ENCODE data around the gene SPNS2. TPM values are rescaled to one million over a fixed set of nuclear protein-coding genes. Genes with fewer than 3 reads are reported as not detected.

SPNS2 gene
- total RNA-seq, 1 donor from 2014 or later, result 4.3 TPM

DNA sequence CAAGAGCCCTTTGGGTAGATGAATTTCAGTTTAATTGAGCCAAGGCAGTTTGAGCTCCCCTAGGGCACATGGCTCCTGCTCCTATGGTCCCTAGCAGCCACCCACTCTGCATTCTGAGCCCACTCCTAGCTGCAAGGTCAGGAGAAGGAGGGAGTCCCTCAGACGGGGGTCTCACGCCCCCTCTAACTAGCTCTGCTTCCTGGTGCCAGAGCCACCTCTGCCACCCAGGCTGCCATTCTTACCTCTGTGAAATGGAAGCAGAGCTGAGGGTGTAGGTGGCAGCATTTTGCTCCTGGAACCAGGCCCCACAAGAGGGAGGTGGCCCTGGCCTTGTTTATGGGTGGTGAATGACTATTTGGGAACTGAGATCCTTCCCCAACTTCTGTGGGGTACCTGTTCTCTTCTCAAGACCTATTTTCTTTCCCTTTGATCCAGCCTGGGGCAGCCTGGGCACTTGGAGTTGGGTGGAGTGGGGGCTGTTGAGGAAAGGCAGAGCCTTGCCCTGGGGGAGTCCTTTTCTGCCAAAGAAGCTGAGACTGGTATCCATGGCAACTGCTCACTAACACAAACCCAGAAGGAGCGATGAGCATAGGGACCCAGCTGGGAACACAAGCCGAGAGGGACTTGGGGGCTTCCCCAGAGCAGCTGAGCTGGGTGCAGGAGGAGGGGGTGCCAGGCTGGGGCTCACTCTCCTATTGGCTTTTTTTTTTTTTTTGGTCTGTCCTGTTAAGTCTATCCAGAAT is 4.8 kb downstream of the SPNS2 start:
- no peaks in the 10 kb centered on the region for H3K36me3 Mint-ChIP-seq (ENCODE audit: low read depth)
- DNase-seq (ENCODE audit: low read depth, low spot score), result no peak
- no peak overlapping the region for H3K27ac Mint-ChIP-seq (ENCODE audit: unreplicated experiment)
- H3K4me1 Mint-ChIP-seq, result peaks cover 4% of the 10 kb centered on the region
- H3K27me3 Mint-ChIP-seq (ENCODE audit: low read depth), result peaks cover 51% of the 10 kb centered on the region
- H3K4me3 Mint-ChIP-seq, result no peak overlapping the region
- TF ChIP-seq, protein P1, sequence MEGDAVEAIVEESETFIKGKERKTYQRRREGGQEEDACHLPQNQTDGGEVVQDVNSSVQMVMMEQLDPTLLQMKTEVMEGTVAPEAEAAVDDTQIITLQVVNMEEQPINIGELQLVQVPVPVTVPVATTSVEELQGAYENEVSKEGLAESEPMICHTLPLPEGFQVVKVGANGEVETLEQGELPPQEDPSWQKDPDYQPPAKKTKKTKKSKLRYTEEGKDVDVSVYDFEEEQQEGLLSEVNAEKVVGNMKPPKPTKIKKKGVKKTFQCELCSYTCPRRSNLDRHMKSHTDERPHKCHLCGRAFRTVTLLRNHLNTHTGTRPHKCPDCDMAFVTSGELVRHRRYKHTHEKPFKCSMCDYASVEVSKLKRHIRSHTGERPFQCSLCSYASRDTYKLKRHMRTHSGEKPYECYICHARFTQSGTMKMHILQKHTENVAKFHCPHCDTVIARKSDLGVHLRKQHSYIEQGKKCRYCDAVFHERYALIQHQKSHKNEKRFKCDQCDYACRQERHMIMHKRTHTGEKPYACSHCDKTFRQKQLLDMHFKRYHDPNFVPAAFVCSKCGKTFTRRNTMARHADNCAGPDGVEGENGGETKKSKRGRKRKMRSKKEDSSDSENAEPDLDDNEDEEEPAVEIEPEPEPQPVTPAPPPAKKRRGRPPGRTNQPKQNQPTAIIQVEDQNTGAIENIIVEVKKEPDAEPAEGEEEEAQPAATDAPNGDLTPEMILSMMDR (conservative IDR thresholded peaks at IDR 0.05), result no peak
- H3K9me3 Mint-ChIP-seq, result no peaks in the 10 kb centered on the region

DNA sequence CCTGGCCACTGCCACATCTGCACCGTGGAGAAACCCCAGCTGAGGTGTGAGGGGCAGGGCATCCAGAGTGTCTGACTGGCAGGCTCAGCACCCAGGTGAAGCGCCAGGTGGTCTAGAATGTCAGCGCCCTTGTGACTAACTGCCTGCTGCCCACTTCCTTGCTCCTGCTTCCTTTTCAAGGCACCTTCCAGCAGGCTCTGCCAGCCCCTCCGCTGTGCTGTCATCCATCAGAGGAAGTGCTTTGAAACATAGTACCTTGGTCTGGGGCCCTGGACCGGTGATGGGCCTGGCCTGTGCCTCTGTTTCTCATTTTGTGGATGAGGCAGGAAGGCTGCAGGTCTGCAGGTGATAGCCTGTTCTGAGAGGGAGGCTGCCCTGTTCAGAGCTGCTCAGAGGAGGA is 5.5 kb downstream of the SPNS2 start:
- Mint-ChIP-seq H3K27me3 (ENCODE audit: low read depth) (peaks cover 51% of the 10 kb centered on the region), H3K27ac (ENCODE audit: unreplicated experiment) (no peak overlapping the region), H3K4me1 (peaks cover 4% of the 10 kb centered on the region), H3K9me3 (no peaks in the 10 kb centered on the region), H3K36me3 (ENCODE audit: low read depth) (no peaks in the 10 kb centered on the region), H3K4me3 (no peak overlapping the region)
- no peak for DNase-seq (ENCODE audit: low read depth, low spot score)
- TF ChIP-seq, protein P1 (conservative IDR thresholded peaks at IDR 0.05), result no peak

DNA sequence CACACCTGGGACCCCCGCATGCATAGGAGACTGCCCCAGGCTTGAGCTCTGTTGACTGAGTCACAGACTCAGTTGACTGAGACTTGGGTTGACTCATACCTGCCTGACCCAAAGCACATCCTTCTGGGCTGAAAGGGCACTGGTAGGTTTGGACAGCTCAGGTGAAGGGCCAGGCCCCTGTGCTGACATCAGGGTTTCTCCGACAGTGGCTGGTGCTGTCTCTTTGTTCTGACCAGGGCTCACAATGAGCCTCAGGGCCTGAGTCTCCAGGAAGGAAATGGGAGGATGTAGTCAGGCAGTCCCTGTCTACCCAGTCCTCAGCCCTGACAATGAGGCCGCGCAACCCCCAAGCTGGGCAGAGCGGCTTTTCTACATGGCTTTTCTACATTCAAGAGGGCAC is 6.5 kb downstream of the SPNS2 start:
- no peak for DNase-seq (ENCODE audit: low read depth, low spot score)
- Mint-ChIP-seq H3K9me3 (no peaks in the 10 kb centered on the region), H3K4me1 (no peaks in the 10 kb centered on the region), H3K36me3 (ENCODE audit: low read depth) (no peaks in the 10 kb centered on the region), H3K27me3 (ENCODE audit: low read depth) (peaks cover 41% of the 10 kb centered on the region), H3K27ac (ENCODE audit: unreplicated experiment) (peak overlapping the region; percentile 57), H3K4me3 (no peak overlapping the region)
- TF ChIP-seq, protein P1 (conservative IDR thresholded peaks at IDR 0.05), result no peak

DNA sequence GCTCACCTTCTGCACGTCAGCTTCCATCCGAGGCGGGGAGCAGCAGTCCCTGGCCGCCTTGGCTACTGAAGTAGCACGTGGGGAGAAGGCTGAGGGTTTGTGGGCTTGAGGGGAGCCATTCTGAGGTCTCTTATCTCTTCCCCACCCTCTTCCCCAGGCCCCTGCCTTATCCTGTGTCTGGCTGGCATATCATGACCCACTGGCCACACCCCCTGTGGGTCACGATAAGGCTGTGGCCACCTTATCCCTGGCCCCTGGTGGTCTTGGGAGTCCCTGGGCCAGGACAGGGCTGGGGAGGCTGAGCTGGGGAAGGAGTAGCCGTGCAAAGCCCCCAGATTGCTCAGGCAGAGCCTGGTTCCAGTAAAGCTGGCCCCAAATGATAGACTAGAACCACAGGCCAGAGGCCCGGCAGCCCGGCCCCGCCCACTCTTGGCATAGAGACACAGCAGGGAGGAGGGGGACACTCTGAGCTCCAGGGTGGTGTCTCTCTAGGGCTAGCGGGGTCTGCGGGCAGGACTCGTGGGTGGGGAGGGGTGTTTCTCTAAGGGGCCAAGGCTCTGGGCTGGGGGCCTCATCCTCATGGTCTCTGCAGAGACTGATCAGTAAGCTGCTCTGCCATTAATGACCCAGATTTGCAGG is 7.6 kb downstream of the SPNS2 start:
- no peaks in the 10 kb centered on the region for H3K36me3 Mint-ChIP-seq (ENCODE audit: low read depth)
- peaks cover 30% of the 10 kb centered on the region for H3K27me3 Mint-ChIP-seq (ENCODE audit: low read depth)
- TF ChIP-seq, protein P1 (conservative IDR thresholded peaks at IDR 0.05), result no peak
- H3K27ac Mint-ChIP-seq (ENCODE audit: unreplicated experiment), result no peak overlapping the region
- DNase-seq (ENCODE audit: low read depth, low spot score), result no peak
- H3K4me3 Mint-ChIP-seq, result no peak overlapping the region
- no peaks in the 10 kb centered on the region for H3K9me3 Mint-ChIP-seq
- no peaks in the 10 kb centered on the region for H3K4me1 Mint-ChIP-seq

DNA sequence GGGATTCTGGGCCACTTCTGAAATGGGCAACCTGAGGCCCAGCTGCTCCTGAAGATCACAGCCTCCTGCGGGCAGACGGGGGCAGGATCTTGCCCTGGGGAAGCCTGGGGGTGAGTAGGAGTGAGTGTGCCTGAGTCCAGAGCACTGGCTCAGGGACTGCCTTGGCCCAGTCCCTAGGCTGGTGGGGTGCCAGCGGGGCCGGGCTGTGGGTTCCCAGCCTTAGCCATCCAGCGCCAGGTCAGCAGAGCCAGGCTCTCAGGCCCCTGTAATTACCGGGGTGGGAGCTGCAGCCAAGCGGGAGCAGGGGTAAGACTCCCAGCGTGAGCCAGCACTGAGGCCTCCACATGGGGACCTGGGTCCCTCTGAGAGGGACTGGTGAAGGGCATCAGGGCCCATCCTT is 8.2 kb downstream of the SPNS2 start:
- H3K4me3 Mint-ChIP-seq, result no peak overlapping the region
- TF ChIP-seq, protein P1 (conservative IDR thresholded peaks at IDR 0.05), result no peak
- no peaks in the 10 kb centered on the region for H3K4me1 Mint-ChIP-seq
- no peaks in the 10 kb centered on the region for H3K9me3 Mint-ChIP-seq
- H3K27me3 Mint-ChIP-seq (ENCODE audit: low read depth), result peaks cover 24% of the 10 kb centered on the region
- no peaks in the 10 kb centered on the region for H3K36me3 Mint-ChIP-seq (ENCODE audit: low read depth)
- no peak for DNase-seq (ENCODE audit: low read depth, low spot score)
- H3K27ac Mint-ChIP-seq (ENCODE audit: unreplicated experiment), result no peak overlapping the region

Measured in neural crest cell (in vitro differentiated cells).